SK-N-SH treated with all-trans-retinoic acid at 6 μM for 48 hours (cell line): ENCODE results near the gene KIAA0319L.

Experiments used
- ATAC-seq: fragments of 200-7000 bp; cut with Tn5 transposase; 3 replicates; pipeline ENCODE4 v1.9.1; 2020; ENCODE audit warnings: mild to moderate bottlenecking, moderate library complexity
- ARNTL ChIP-seq: fragments of 450-650 bp; formaldehyde crosslinking; IDR thresholded peaks from 2 replicates; pipeline ENCODE4 v1.5.0; 2020; ENCODE audit warnings: low read depth, mild to moderate bottlenecking, moderate library complexity, borderline replicate concordance
- BACH2 ChIP-seq: fragments of 250-450 bp; sonication (Bioruptor Pico); IDR thresholded peaks from 2 replicates; pipeline ENCODE4 v1.9.0; 2021; ENCODE audit warnings: mild to moderate bottlenecking, borderline replicate concordance
- CSDC2 ChIP-seq: fragments of 250-450 bp; sonication (Bioruptor Pico); IDR thresholded peaks from 2 replicates; pipeline ENCODE4 v1.5.0; 2020; ENCODE audit warnings: mild to moderate bottlenecking, moderate library complexity
- CSRNP3 ChIP-seq: fragments of 250-450 bp; sonication (Bioruptor Pico); IDR thresholded peaks from 2 replicates; pipeline ENCODE4 v1.5.1; 2021; ENCODE audit warnings: mild to moderate bottlenecking, moderate library complexity
- ESRRG ChIP-seq: fragments of 250-450 bp; sonication (Bioruptor Pico); IDR thresholded peaks from 2 replicates; pipeline ENCODE4 v1.6.1; 2021; ENCODE audit warnings: mild to moderate bottlenecking
- GLIS3 ChIP-seq: fragments of 250-450 bp; sonication (Bioruptor Pico); IDR thresholded peaks from 2 replicates; pipeline ENCODE4 v1.5.0; 2020; ENCODE audit warnings: mild to moderate bottlenecking, moderate library complexity
- ISL1 ChIP-seq: fragments of 250-450 bp; sonication (Bioruptor Pico); IDR thresholded peaks from 2 replicates; pipeline ENCODE4 v2.1.2; 2022; ENCODE audit warnings: mild to moderate bottlenecking, moderate library complexity
- PATZ1 ChIP-seq: fragments of 250-450 bp; sonication (Bioruptor Pico); IDR thresholded peaks from 2 replicates; pipeline ENCODE4 v1.8.0; 2020; ENCODE audit warnings: mild to moderate bottlenecking, moderate library complexity, borderline replicate concordance
- POU6F1 ChIP-seq: fragments of 250-450 bp; sonication (Bioruptor Pico); IDR thresholded peaks from 2 replicates; pipeline ENCODE4 v1.8.0; 2021; ENCODE audit warnings: low read depth, mild to moderate bottlenecking, moderate library complexity, borderline replicate concordance
- PPARA ChIP-seq: fragments of 250-450 bp; sonication (Bioruptor Pico); IDR thresholded peaks from 2 replicates; pipeline ENCODE4 v1.5.0; 2020; ENCODE audit warnings: mild to moderate bottlenecking, borderline replicate concordance
- RARB ChIP-seq: fragments of 250-450 bp; sonication (Bioruptor Pico); IDR thresholded peaks from 2 replicates; pipeline ENCODE4 v1.8.0; 2021; ENCODE audit warnings: mild to moderate bottlenecking, moderate library complexity
- TCF4 ChIP-seq: fragments of 250-450 bp; sonication (Bioruptor Pico); IDR thresholded peaks from 2 replicates; pipeline ENCODE4 v1.8.0; 2021; ENCODE audit warnings: mild to moderate bottlenecking, moderate library complexity, borderline replicate concordance
- TOX ChIP-seq: fragments of 250-450 bp; sonication (Bioruptor Pico); IDR thresholded peaks from 2 replicates; pipeline ENCODE4 v1.8.0; 2021; ENCODE audit warnings: mild to moderate bottlenecking, moderate library complexity, borderline replicate concordance
- ZC3H10 ChIP-seq: fragments of 250-450 bp; sonication (Bioruptor Pico); IDR thresholded peaks from 2 replicates; pipeline ENCODE4 v1.5.1; 2021; ENCODE audit warnings: mild to moderate bottlenecking, moderate library complexity
- ZFP3 ChIP-seq: fragments of 250-450 bp; sonication (Bioruptor Pico); IDR thresholded peaks from 2 replicates; pipeline ENCODE4 v1.5.0; 2020; ENCODE audit warnings: mild to moderate bottlenecking, moderate library complexity
- ZFP30 ChIP-seq: fragments of 450-650 bp; formaldehyde crosslinking; IDR thresholded peaks from 2 replicates; pipeline ENCODE4 v1.5.0; 2022; ENCODE audit warnings: mild to moderate bottlenecking, moderate library complexity
- ZNF565 ChIP-seq: fragments of 450-650 bp; formaldehyde crosslinking; conservative IDR thresholded peaks from 2 replicates; pipeline ENCODE4 v1.5.0; 2020; ENCODE audit warnings: low read depth, mild to moderate bottlenecking, moderate library complexity
- ZNF8 ChIP-seq: fragments of 450-650 bp; formaldehyde crosslinking; IDR thresholded peaks from 2 replicates; pipeline ENCODE4 v1.5.0; 2020; ENCODE audit warnings: mild to moderate bottlenecking, moderate library complexity
- TF ChIP-seq, protein P1 (sequence below): fragments of 250-450 bp; sonication (Bioruptor Pico); IDR thresholded peaks from 2 replicates; pipeline ENCODE4 v1.5.0; 2020; ENCODE audit warnings: mild to moderate bottlenecking, moderate library complexity

KIAA0319L gene

GRCh38 chr1:35401049-35401448 lies 156.2 kb downstream of the KIAA0319L start:
- no peak for ATAC-seq
- TF ChIP-seq CSDC2 (CRISPR knock-in tag) (no peak), GLIS3 (CRISPR knock-in tag) (no peak), ISL1 (CRISPR knock-in tag) (no peak), ESRRG (no peak), PATZ1 (CRISPR knock-in tag) (no peak), ARNTL (CRISPR knock-in tag) (no peak)

DNA sequence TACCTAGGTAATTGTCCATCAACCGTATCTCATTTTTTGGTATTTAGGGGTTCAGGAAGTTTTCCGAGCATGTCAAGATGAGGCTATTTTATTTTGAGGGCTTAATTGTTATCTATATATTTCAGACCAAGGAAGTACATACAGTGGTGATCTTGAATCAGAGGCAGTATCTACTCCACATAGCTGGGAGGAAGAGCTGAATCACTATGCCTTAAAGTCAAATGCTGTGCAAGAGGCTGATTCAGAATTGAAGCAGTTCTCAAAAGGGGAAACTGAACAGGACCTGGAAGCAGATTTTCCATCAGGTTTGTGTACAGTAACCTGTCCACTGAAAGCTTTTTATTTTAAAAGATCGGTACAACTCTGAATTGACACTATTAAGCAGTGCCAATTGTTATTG lies 158.5 kb downstream of the KIAA0319L start:
- ATAC-seq, result no peak
- TF ChIP-seq ZNF565 (CRISPR knock-in tag), result no peak

DNA sequence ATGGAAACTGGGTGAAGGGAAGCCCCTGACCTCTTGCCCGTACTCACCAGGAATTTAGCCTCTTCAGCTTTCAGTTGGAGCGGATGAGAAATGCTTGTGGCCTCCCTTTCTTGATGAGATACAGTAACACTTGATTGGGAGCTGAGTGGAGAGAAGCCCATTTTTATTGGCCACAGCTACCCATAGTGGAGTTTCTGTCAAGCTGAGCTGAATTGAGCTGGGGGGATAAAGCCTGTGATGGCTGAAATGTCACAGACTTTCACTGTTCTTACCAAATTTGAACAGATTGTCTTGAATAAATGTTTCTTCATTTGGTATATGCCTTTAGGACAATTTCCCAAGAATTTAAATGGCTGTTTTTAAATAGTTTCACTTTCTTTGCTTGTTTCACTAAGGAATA lies 162.8 kb downstream of the KIAA0319L start:
- TF ChIP-seq ZFP3 (CRISPR knock-in tag) (no peak), CSDC2 (CRISPR knock-in tag) (no peak), GLIS3 (CRISPR knock-in tag) (no peak), POU6F1 (CRISPR knock-in tag) (no peak), ZNF565 (CRISPR knock-in tag) (no peak), ARNTL (CRISPR knock-in tag) (no peak), TOX (CRISPR knock-in tag) (no peak), PATZ1 (CRISPR knock-in tag) (no peak), PPARA (CRISPR knock-in tag) (no peak), BACH2 (CRISPR knock-in tag) (no peak), ESRRG (no peak), ZFP30 (CRISPR knock-in tag) (no peak), TCF4 (no peak), ISL1 (CRISPR knock-in tag) (no peak)
- TF ChIP-seq, protein P1, sequence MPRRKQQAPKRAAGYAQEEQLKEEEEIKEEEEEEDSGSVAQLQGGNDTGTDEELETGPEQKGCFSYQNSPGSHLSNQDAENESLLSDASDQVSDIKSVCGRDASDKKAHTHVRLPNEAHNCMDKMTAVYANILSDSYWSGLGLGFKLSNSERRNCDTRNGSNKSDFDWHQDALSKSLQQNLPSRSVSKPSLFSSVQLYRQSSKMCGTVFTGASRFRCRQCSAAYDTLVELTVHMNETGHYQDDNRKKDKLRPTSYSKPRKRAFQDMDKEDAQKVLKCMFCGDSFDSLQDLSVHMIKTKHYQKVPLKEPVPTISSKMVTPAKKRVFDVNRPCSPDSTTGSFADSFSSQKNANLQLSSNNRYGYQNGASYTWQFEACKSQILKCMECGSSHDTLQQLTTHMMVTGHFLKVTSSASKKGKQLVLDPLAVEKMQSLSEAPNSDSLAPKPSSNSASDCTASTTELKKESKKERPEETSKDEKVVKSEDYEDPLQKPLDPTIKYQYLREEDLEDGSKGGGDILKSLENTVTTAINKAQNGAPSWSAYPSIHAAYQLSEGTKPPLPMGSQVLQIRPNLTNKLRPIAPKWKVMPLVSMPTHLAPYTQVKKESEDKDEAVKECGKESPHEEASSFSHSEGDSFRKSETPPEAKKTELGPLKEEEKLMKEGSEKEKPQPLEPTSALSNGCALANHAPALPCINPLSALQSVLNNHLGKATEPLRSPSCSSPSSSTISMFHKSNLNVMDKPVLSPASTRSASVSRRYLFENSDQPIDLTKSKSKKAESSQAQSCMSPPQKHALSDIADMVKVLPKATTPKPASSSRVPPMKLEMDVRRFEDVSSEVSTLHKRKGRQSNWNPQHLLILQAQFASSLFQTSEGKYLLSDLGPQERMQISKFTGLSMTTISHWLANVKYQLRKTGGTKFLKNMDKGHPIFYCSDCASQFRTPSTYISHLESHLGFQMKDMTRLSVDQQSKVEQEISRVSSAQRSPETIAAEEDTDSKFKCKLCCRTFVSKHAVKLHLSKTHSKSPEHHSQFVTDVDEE (CRISPR knock-in tag), result no peak
- no peak for ATAC-seq

DNA sequence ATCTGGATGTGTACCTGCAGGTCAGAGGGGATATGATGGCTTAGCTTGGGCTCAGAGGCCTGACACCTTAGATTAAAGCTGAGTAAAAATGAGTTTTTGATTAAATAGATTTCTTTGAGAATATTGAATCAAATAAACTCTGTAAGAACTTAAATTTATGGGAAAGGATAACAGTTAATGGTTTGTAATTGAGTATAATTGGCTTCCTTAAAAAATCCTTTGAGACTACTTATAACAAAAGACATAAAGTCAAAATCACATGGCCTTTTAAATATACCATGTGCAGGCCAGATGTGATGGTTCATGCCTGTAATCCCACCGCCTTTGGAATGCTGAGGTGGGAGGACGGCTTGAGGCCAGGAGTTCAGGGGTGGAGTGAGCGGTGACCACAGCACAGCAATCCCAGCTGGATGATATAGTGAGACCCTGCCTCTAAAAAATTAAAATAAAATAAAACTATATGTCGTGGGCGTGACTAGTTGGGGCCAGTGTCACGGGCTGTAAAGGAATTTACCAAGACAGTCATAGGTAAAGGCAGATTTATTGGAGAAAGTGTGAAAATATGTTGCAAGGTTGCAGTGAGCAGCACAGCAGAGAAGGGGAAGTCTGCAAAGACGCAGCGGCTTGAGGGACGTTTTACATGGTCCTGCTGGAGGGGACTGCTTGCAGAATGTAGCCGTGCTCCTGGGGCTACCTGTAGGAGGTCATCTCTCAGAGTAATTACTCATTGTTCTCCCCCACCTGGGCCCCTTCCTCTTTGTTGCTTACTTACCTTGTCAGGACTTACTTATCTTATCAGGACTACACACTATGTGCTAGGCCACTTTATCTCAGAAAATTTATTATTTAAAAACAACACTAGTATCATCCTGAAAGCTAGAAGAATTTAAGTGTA lies 166.4 kb downstream of the KIAA0319L start:
- no peak for ATAC-seq
- TF ChIP-seq ZNF8 (CRISPR knock-in tag) (no peak), ZFP30 (CRISPR knock-in tag) (no peak), ZNF565 (CRISPR knock-in tag) (no peak), BACH2 (CRISPR knock-in tag) (no peak), RARB (CRISPR knock-in tag) (no peak), ESRRG (no peak), PATZ1 (CRISPR knock-in tag) (no peak), ZC3H10 (CRISPR knock-in tag) (no peak), CSRNP3 (CRISPR knock-in tag) (no peak), ARNTL (CRISPR knock-in tag) (no peak)
